HG03432 (cell line): ENCODE measurements around the gene MKI67.
A peak's percentile ranks its signal among the peaks of the same experiment; 100 is the strongest.

ENCODE experiments used
- ATAC-seq: cut with Tn5 transposase; IDR thresholded peaks from one replicate; pipeline ENCODE4 v1.9.1; 2021; ENCODE audit warnings: mild to moderate bottlenecking, moderate library complexity; ENCODE audit not compliant: unreplicated experiment

Gene MKI67

GRCh38 chr10:128056303-128057050 is 69.7 kb downstream of the MKI67 start:
- ATAC-seq = no peak

DNA sequence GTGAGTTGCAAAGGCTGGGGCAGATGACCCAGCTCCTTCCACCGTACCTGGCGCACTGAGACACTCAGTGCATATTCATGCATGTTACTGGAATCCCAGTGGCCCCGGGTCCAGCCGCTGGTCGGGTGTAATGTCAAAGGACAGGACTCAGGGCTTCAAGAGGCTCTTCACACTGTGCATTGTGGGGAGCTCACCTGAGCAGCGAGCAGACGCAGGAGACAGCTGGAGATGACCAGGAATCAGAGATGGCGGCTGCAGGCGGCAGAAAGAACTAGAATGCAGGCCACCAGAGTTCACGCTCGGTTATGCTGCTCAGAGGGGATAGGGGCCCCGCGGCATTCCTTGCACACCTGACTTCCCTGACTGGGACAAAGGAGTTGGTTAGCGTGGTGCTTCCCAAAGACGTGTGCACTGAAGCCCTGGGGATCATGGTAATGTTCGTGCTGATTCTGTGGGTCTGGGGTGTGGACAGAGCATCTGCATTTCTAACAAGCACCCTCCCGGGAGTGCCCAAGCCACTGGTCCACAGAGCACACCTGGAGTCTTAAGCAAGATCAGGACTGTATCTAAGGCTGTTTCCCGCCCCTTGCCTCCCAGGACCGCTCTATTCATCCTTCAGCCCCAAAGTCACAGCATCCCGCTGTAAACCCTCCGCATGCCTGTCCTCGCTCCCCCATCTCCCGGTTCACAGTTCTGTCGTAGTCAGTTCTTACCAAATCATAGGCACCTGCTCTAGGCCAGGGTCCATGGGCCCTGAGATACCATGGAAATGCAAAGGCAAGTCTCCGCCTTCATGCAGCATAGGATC is 71.0 kb downstream of the MKI67 start:
- no peak for ATAC-seq

DNA sequence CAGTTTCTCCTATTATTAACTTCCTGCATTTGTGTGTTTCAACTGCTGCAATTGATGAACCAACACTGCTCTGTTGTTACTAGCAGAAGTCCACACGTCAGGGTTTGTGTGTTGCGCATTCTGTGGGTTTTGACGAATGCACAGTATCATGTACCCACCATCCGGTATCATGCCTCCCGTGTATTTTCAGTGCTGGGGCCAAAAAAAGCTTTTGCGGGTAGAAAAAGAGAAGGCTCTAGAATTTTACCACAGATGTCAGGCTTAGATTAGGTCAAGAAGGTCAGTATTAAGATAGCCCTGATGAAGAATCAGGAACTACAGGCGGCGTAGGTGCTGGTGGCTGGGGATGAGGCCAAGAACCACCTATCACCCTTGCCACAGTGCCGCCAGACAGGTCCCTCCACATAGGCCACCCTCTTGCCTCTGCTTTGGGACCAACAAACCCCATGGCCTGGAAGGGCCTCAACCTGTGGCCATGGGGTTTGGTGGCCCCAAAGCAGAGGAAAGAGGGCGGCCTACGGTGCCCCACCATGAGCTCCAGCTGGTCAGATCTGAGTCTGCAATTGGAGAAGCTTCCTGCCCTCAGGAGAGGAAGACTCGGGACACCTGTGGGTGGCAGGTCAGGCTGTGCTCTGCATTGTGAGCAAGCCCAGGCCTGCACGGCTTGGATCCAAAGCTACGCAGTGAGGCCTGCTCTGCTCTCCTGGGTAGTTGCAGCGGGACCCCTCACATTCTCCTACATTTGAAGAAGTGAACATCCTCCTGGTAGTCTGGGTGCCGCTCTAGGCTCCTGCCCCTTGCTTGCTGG is 71.9 kb downstream of the MKI67 start:
- no peak for ATAC-seq

DNA sequence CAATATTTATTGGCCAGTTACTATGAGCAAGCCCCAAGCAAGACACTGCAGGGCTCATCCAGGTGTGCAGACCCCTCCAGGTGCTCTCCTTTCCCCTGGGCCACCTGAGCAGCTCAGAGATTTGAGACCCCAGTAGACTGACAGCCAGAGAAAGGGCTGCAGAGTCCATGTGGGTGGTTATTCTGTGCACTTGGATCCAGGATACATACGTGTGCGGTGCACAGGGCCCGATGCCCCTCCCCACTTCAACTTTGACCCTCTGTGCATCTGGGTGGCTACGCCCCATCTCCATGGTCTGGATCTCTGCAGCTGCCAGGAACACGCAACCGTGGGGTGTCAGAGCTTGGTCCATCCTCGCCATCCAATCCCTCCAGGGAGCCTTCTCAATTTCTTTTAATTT is 72.9 kb downstream of the MKI67 start:
- no peak for ATAC-seq

DNA sequence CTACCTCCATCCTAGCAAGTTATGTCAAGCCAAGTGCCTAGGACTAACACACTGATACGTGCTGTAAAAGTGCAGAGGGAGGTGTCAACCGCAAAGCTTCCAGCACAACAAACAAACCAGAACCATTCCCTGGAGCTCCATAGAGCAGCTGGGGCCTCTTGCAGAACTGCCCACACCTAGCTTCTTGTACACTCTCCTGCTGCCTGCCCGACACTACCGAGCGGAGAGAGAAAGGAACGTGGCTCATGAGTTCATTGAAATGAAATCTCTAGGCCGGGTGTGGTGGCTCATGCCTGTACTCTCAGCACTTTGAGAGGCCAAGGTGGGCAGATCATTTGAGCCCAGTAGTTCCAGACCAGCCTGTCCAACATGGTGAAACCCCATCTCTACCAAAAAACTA is 73.5 kb downstream of the MKI67 start:
- ATAC-seq = no peak

- ATAC-seq = no peak
Observed at GRCh38 chr10:128051548-128051947, 74.7 kb downstream of the MKI67 start.

- ATAC-seq = no peak
Observed at GRCh38 chr10:128050936-128051335, 75.3 kb downstream of the MKI67 start.

DNA sequence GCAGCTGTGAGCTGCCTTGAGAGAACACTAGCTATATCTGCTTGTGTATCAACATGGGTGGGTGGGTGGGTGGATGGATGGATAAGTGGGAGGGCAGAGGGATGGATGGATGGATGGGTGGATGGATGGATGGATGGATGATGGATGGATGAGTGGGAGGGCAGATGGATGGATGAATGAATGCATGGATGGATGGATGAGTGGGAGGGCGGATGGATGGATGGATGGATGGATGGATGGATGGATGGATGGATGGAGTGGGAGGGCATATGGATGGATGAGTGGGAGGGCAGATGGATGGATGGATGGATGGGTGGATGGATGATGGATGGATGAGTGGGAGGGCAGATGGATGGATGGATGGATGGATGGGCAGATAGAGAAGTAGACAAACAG is 76.1 kb downstream of the MKI67 start:
- ATAC-seq = no peak

DNA sequence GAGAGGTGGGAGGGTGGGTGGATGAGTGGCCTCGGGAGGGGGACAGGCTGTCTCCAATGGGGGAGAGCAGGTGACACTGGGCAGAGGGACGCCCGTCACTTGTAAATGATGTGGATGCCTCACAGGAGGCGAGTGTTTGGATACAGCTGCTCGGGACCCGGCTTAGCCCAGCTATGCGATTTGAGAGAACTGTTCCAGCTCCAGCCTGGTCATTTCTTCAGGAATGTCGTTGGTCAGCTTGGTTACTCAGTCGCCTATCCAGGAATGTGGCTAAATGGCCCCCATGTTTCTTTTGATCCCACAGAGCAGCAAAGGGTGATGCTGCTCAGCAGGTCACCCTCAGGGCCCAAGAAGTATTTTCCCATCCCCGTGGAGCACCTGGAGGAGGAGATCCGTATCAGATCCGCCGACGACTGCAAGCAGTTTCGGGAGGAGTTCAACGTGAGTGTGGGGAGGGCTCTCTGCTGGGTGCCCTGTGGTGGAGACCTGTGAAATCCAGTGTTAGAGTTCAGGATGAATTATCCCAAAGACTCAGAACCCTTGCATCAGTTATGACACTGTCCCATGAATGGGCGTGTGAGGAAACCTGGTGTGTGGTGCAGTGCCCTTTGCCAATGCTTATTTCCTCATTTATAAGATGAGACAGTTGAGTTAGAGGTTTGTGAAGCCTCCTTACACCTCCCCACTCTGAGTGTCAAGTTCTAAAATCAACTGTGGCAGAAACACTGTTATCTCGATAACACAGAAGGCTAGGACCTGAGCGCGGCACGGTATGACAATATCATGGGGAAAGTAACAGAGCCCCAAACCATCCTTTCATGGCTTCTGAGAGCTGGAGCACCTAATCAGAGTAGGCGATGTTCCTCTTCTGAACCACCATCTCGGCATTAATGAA is 76.8 kb downstream of the MKI67 start:
- ATAC-seq = no peak

DNA sequence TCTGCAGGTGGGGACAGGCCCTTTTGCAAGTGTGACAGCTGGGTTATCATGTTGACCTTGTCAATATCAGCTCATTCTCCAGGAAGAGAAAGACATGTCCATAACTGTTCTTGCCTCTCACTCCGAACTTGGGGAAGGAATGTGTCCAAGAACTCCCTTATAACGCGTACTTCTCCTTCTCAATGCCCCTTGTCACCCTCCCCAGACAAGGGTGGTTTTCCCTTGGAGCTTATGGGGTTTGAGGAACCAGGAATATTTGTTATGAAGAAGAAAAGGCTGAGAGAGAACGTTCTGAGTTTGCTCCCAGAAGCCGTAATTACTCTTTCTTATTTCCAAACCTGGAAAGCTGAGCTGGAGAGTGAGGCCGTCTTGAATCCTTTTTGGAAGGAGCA is 77.4 kb downstream of the MKI67 start:
- ATAC-seq = no peak

- peak; percentile 44 for ATAC-seq
Observed at GRCh38 chr10:128047991-128048818, 78.0 kb downstream of the MKI67 start.

- ATAC-seq = peak; percentile 98
Observed at GRCh38 chr10:128047351-128047750, 78.9 kb downstream of the MKI67 start.

GRCh38 chr10:128046953-128047290 is 79.3 kb downstream of the MKI67 start:
- ATAC-seq = peak; percentile 0
